NCI-H187 (cell line): ENCODE results near the gene SPR.

Experiments used
- DNase-seq, 2 experiments: peaks; one replicate each; lab custom pipeline; 2025; lab: John Stamatoyannopoulos, UW

The SPR gene

DNA sequence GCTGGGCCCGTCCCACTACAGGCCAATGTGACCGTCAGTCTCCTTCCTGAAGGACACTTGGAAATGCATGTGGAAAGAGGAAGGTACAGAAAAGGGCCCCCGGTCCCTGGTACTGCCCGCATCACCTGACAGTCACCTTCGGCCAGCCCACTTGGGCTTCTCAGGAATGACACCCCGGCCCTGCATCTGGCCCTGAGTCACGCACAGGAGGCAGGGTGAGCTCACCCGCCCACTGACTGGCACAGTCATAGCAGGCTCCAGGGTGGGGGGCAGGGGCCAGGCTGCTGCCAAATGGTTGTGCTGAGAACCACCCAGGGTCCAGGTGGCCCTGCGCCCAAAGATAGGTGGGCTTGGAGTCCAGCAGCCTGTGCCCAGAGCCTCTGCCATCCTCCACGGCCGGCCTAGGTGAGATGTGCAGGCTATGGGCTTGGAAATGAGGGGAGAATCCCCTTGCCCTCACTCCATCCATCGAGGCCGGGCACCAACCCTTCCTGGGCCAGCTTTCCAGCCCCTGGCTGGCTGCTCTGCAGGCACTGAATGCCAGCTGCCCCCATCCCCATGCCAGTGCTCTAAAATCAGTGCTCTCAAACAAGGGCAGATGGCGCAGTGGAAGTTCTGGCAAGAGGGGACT lies 44.2 kb downstream of the SPR start:
- no peak for DNase-seq

DNA sequence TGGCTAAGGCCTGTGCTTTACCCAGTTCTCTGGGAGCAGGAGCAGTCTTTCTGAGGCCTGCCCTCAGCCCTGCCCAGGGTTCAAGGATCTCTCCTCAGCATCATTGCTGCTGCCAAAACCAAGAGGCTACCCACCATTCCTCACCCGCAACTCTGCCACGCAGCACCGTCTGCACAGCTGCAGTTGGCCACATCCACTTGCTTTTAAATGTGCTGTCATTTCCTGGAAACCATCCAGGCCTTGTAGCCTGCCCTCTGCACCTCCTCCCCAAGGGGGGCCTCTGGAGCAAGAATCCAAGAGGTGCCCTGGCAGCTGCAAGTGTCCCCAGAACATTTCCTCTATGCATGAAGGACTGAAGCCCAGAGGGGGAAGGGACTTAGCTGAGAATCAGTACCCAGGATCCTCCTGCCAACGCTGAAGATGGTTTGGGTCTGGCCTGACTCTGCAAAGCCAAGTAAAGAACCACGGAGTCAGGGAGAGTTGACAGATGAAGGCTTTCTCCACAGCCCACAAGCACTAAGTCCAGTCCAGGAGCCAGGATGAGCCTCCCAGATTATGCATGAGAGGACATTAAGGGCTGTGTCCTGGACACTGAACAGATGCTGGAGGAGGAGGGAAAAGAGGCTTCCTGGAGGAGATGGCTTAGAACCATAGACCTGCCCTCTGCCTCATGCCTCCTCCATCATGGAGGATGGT lies 45.0 kb downstream of the SPR start:
- DNase-seq: no peak

DNA sequence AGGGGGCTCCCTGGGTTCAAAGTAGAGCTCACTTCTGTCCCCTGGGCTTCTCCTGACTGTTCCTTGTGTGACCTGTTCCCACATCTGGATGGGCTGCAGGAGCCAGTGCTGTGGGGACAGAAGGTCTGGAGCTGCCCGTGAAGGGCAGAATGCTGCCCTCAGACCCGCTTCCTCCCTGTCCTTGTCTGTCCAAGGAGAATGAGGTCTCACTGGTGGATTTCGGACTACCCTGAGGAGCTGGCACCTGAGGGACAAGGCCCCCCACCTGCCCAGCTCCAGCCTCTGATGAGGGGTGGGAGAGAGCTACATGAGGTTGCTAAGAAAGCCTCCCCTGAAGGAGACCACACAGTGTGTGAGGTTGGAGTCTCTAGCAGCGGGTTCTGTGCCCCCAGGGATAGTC lies 45.6 kb downstream of the SPR start:
- no peak for DNase-seq

DNA sequence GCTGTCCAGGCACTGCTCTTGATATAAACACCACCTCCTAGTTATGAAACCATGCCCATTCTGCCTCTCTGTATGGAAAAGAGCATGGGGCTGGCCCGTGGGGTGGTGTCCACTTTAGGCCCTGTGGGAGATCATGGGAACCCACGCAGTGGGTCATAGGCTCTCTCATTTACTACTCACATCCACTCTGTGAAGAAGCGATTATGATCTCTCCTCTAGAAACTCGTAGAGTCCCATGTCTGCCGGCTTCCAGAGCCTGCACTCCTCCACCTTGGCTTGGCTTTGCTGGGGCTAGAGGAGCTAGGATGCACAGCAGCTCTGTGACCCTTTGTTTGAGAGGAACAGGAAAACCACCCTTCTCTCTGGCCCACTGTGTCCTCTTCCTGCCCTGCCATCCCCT lies 46.0 kb downstream of the SPR start:
- DNase-seq: no peak

DNA sequence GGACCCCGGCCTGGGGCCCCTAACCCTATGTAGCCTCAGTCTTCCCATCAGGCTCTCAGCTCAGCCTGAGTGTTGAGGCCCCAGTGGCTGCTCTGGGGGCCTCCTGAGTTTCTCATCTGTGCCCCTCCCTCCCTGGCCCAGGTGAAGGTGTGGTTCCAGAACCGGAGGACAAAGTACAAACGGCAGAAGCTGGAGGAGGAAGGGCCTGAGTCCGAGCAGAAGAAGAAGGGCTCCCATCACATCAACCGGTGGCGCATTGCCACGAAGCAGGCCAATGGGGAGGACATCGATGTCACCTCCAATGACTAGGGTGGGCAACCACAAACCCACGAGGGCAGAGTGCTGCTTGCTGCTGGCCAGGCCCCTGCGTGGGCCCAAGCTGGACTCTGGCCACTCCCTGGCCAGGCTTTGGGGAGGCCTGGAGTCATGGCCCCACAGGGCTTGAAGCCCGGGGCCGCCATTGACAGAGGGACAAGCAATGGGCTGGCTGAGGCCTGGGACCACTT lies 46.5 kb downstream of the SPR start:
- DNase-seq: no peak

DNA sequence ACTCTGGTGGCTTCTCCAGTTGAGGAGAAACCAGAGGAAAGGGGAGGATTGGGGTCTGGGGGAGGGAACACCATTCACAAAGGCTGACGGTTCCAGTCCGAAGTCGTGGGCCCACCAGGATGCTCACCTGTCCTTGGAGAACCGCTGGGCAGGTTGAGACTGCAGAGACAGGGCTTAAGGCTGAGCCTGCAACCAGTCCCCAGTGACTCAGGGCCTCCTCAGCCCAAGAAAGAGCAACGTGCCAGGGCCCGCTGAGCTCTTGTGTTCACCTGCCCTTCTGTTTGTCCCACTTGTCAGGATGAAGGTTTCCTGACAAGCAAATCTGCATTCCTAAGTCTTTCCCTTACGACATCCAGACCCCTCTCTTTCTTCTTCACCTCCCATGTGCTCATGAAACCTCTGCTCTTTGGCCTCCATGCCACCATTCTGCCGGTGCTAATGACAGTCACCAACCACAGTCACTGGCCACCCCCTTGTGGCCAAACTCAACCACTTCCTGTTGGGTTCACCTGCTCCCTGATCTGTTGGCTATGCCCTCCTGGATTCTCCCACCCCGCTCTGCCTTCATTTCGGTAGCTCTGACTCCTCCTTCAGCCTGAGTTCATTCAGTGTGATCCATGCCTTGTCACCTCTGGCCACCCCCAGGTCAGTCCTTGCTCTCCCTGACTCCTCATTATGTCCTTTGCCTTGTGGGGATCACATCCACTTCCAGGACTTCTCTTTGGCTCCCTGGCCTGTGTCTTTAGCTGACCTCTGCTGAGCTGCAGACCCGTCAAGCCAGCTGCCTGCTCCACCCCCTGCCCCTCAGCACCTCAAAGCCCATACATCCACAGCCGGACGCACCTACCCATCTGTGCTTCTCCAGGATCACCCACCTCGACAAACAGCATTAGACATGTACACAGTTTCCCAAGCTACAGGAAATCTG lies 47.7 kb downstream of the SPR start:
- DNase-seq: no peak

DNA sequence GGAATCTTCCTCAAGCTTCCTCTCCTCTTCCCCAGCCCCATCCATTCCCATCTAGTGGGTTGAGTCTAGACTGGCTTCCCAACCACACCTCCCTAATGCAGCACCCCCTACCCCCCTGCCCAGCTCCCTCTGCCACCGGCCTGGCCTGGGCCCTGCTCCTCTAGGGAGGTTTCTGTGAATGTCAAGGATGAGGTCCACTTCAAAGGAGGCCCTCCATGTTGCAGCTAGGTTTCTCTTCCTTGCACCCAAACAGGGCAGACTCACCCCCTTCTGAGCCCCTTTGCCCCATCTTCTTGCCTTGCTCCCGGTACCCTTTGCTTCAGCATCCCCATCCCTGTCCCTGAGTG lies 48.4 kb downstream of the SPR start:
- no peak for DNase-seq

DNA sequence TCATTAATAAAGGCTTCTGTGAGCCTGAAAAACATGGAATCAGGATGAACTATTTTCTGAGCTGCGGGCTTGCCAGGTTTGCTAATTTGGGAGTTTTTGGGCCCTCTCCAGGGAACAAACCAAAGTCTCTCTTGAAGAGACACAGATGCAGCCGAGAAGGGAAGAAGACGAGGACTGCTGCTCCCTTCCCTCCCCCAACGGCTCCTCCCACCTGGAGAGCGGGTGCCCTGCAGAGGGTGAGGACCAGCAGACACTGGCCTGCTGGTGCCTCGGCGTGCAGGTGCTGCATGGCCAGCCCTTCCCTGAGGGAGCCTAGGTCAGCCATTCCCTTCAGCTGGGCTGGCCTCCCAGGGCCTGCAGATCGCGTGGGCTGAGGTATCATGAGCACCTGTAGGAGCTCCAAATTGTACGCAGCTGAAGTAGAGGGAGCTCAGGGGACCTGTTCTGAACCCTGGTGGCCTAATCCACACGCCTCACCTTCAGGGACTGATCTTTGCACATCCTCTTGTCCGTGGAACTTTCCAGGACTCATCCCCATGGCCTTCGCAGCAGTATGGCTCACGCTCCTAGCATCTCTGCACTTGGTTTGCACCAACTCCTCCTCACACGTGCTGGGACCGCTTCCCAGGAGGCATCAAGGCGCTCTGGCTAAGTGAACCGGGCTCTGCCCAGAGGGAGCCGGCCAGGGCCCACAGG lies 49.6 kb downstream of the SPR start:
- no peak for DNase-seq

DNA sequence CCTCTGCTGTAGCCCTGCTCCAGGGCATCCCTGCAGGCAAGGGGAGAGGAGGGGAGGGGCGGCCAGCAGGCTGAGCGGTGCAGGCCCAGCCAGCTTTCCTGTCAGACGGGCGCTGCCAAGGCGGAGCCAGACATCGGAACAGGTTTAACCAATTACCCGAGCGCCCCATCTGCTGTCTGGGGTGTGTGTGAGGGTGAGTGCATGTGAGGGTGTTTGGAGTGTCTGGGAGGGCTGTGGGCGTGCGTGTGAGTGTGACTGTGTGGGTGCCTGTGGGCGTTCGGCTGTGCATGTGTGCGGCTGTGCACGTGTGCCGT lies 50.1 kb downstream of the SPR start:
- DNase-seq: no peak

DNA sequence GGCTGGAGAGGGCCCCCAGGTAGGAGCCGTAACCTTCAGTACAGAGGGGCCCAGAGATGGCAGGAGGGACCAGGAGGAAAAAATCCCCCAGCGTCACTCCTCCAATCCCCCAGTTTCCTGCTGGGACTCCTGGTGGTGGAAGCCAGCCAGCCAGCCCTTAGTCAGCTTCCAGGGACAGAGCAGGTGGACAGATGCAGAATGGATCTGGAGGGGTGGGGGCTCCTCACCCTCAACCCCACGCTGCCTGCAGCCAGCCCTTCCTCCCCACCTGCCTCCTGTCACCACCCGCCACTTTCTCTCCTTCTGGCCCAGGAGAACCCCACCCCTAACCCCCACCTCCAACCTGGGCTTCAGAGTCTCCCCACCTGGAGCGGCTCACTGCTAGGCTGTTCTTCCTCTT lies 51.2 kb downstream of the SPR start:
- DNase-seq: no peak

DNA sequence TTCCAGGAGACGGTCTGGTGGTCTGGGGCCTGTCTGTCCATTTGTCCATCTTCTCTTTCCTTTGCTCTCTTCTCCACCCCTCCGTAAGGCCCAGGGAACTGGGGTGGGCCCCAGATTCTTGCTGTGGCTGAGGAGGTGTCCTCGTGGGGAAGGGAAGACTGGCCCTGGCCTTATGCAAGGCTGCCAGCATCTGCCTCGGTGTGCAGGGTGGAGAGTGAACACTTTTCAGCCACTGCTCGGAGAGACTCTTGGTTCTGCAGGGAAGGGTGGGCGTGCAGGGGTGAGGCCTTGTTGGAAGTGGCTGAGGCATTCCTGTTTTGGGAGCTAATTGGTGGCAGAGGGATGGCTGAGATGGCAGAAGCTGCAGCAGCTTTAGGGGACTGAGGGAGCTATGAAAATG lies 53.2 kb downstream of the SPR start:
- DNase-seq: no peak

DNA sequence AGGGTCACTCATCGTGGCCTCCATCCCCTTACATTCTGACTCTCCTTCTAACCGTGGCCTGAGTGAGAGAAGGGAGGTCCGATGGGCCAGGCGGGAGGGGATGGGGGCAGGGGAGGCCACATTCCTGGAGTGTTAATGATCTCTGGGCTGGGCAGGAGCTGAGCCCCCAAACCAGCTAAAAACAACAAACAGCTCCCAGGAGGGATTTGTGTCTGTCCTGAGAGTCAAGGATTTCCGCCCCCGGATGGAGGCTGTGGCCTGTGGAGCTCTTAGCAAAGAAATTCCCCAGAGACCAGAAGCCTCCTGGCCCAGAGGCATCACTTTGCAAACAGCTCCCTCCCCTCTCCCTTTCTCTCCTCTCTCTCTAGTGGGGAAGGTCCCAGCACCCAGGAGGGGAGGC lies 53.6 kb downstream of the SPR start:
- no peak for DNase-seq
